Panc1 (cell line): ENCODE measurements around the gene NEK7. TPM values are rescaled to one million over a fixed set of nuclear protein-coding genes. Genes with fewer than 3 reads are reported as not detected.

ENCODE experiments used
- ATAC-seq: fragments of 200-7000 bp; cut with Tn5 transposase; 2 replicates; pipeline ENCODE4 v1.9.1; 2020; ENCODE audit warnings: mild to moderate bottlenecking, moderate library complexity
- BruUV-seq: library from RNA; stranded (reverse); fragments of 400-500 nt; replicated peaks from 2 replicates; lab custom pipeline; 2021; lab: Mats Ljungman, UMichigan
- CTCF ChIA-PET: fragments of 300-600 bp; sonication (Branson Sonifier 250); formaldehyde crosslinking; loops from one replicate; lab custom pipeline; 2022; ENCODE audit warnings: antibody characterized with exemption; lab: Charles Lee
- POLR2A ChIA-PET: fragments of 300-600 bp; sonication (Branson Sonifier 250); formaldehyde crosslinking; loops from one replicate; lab custom pipeline; 2022; ENCODE audit warnings: antibody characterized with exemption; lab: Charles Lee
- DNase-seq: peaks from one replicate; pipeline ENCODE4 v3.0.0-alpha.2; 2010; ENCODE audit warnings: low read depth, low spot score
- H3K27ac ChIP-seq: 2 replicates; pipeline ENCODE4 v1.5.1; 2011; ENCODE audit warnings: mild to moderate bottlenecking, low read length, inconsistent platforms
- H3K27me3 ChIP-seq: fragments of 200-500 bp; sonication (Bioruptor generic); 2 replicates; pipeline ENCODE4 v1.6.0; 2014; ENCODE audit warnings: low read length, inconsistent platforms; ENCODE audit not compliant: control insufficient read depth, insufficient read depth
- H3K36me3 ChIP-seq: fragments of 200-500 bp; sonication (Bioruptor generic); 2 replicates; pipeline ENCODE4 v1.5.1; 2014; ENCODE audit warnings: inconsistent platforms, mild to moderate bottlenecking, low read length, moderate library complexity; ENCODE audit not compliant: control insufficient read depth, insufficient read depth
- H3K4me1 ChIP-seq: 2 replicates; pipeline ENCODE4 v1.5.1; 2011; ENCODE audit warnings: inconsistent platforms, mild to moderate bottlenecking, low read length, moderate library complexity; ENCODE audit not compliant: control insufficient read depth, insufficient read depth
- H3K4me3 ChIP-seq, 2 experiments: 2 replicates each; pipeline ENCODE4 v1.5.1; 2011 to 2012; ENCODE audit warnings: low read depth in 2 of 2, low read length in 2 of 2, mild to moderate bottlenecking in 2 of 2, inconsistent platforms in 1 of 2, moderate library complexity in 1 of 2
- H3K9me3 ChIP-seq: fragments of 200-500 bp; sonication (Bioruptor generic); 2 replicates; pipeline ENCODE4 v1.5.1; 2014; ENCODE audit warnings: low read depth, mild to moderate bottlenecking, inconsistent platforms, low read length, moderate library complexity; ENCODE audit not compliant: control insufficient read depth, insufficient read depth
- CTCF ChIP-seq: fragments of 450-650 bp; IDR thresholded peaks from 2 replicates; pipeline ENCODE4 v1.5.1; 2017; ENCODE audit warnings: mild to moderate bottlenecking
- POLR2AphosphoS5 ChIP-seq: IDR thresholded peaks from 2 replicates; pipeline ENCODE4 v1.6.1; 2012; ENCODE audit warnings: mild to moderate bottlenecking, low read depth, low read length, moderate library complexity
- REST ChIP-seq, 2 experiments: IDR thresholded peaks; 2 replicates each; pipeline ENCODE4 v1.6.1; 2011 to 2012; ENCODE audit warnings: low read depth in 2 of 2, control low read depth in 1 of 2, low read length in 1 of 2, mild to moderate bottlenecking in 1 of 2, moderate library complexity in 1 of 2; ENCODE audit not compliant: insufficient read depth in 1 of 2
- SIN3A ChIP-seq: IDR thresholded peaks from 2 replicates; pipeline ENCODE4 v1.6.1; 2012; ENCODE audit warnings: low read depth, mild to moderate bottlenecking, low read length, moderate library complexity, borderline replicate concordance; ENCODE audit not compliant: insufficient read depth
- TCF7L2 ChIP-seq: IDR thresholded peaks from 2 replicates; pipeline ENCODE4 v1.6.1; 2011; ENCODE audit warnings: mild to moderate bottlenecking, low read depth, low read length, inconsistent platforms
- in situ Hi-C: cut with HindIII; loops from 2 replicates; pipeline ENCODE4 v1.10.0; 2016; ENCODE audit warnings: low sequenced_read_pairs, low pct_unique_long_range_greater_than_20kb
- intact Hi-C: fragments of 100-400 bp; cut with micrococcal nuclease; formaldehyde crosslinking; loops from one replicate; pipeline ENCODE4 v1.10.0; 2022; ENCODE audit not compliant: unreplicated experiment
- total RNA-seq: library from RNA; stranded (reverse); gene quantifications from one replicate; pipeline ENCODE4 v1.2.1, GENCODE V29; 2021; ENCODE audit not compliant: unreplicated experiment

NEK7 gene
- total RNA-seq, 1 experiment from 2014 or later, result 53.0 TPM

- ATAC-seq (no peak), DNase-seq (no peak)
- POLR2A ChIA-PET, result interaction anchor here (0.7 kb wide), 1 partner anchor 30 kb away, joined by 3 read pairs; no protein-coding TSS in a partner anchor
- no peaks in the 10 kb centered on the region for H3K4me1 ChIP-seq
- TF ChIP-seq POLR2AphosphoS5 (no peak), TCF7L2 (no peak), SIN3A (no peak), CTCF (no peak), REST (IDR thresholded peaks at IDR 0.05; ENCODE audit: insufficient read depth in 1 of 2, low read depth in 2 of 2, low read length in 1 of 2) (no peak)
- no peaks in the 10 kb centered on the region for H3K9me3 ChIP-seq
- in situ Hi-C loops (no loop called here), intact Hi-C loops (loop anchor here (1.0 kb wide), 1 partner anchor 12 kb away; no protein-coding TSS in a partner anchor)
- CTCF ChIA-PET, result no interaction called here
- no peaks in the 10 kb centered on the region for H3K36me3 ChIP-seq
- no peak overlapping the region for H3K4me3 ChIP-seq
- no peaks in the 10 kb centered on the region for H3K27me3 ChIP-seq
- no peak overlapping the region for H3K27ac ChIP-seq
- no TSS peak for BruUV-seq
Measured at GRCh38 chr1:198206292-198206691, 49.5 kb downstream of the NEK7 start.

- Histone ChIP-seq H3K4me1 (no peaks in the 10 kb centered on the region), H3K9me3 (peaks cover 10% of the 10 kb centered on the region; the same call in 1 of the 2 replicates), H3K36me3 (no peaks in the 10 kb centered on the region), H3K4me3 (no peak overlapping the region), H3K27ac (no peak overlapping the region), H3K27me3 (no peaks in the 10 kb centered on the region)
- CTCF ChIA-PET, result no interaction called here
- intact Hi-C loops (no loop called here), in situ Hi-C loops (no loop called here)
- ATAC-seq (no peak), DNase-seq (no peak)
- no peak for TF ChIP-seq REST (IDR thresholded peaks at IDR 0.05; ENCODE audit: insufficient read depth in 1 of 2, low read depth in 2 of 2, low read length in 1 of 2)
- TF ChIP-seq TCF7L2, result no peak
- no peak for TF ChIP-seq SIN3A
- TF ChIP-seq CTCF, result no peak
- no peak for TF ChIP-seq POLR2AphosphoS5
- no TSS peak for BruUV-seq
- POLR2A ChIA-PET, result no interaction called here
Measured at GRCh38 chr1:198211696-198212095, 54.9 kb downstream of the NEK7 start.
